Calu3 (cell line): ENCODE data around the gene HSP90B1. TPM values are rescaled to one million over a fixed set of nuclear protein-coding genes. Genes with fewer than 3 reads are reported as not detected.

Experiments used
- BruUV-seq: library from RNA; stranded (reverse); fragments of 400-500 nt; replicated peaks from 2 replicates; lab custom pipeline; 2021; lab: Mats Ljungman, UMichigan
- CTCF ChIA-PET: fragments of 300-600 bp; sonication (Branson Sonifier 250); formaldehyde crosslinking; loops from one replicate; lab custom pipeline; 2022; ENCODE audit warnings: antibody characterized with exemption; lab: Charles Lee
- DNase-seq: peaks from one replicate; pipeline ENCODE4 v3.0.0; 2022
- H3K27ac Mint-ChIP-seq: one replicate; pipeline ENCODE4 v1.8.0; 2022; ENCODE audit warnings: mixed read lengths; ENCODE audit not compliant: unreplicated experiment
- H3K27me3 Mint-ChIP-seq: one replicate; pipeline ENCODE4 v1.8.0; 2022; ENCODE audit warnings: mixed read lengths; ENCODE audit not compliant: unreplicated experiment
- H3K36me3 Mint-ChIP-seq: one replicate; pipeline ENCODE4 v1.8.0; 2022; ENCODE audit warnings: mild to moderate bottlenecking, moderate library complexity, mixed read lengths; ENCODE audit not compliant: insufficient read depth, unreplicated experiment
- H3K4me1 Mint-ChIP-seq: one replicate; pipeline ENCODE4 v1.8.0; 2022; ENCODE audit warnings: mild to moderate bottlenecking, low read depth, mixed read lengths; ENCODE audit not compliant: unreplicated experiment
- H3K4me3 Mint-ChIP-seq: one replicate; pipeline ENCODE4 v1.8.0; 2022; ENCODE audit warnings: mild to moderate bottlenecking, low read depth, moderate library complexity, mixed read lengths; ENCODE audit not compliant: unreplicated experiment
- H3K9me3 Mint-ChIP-seq: one replicate; pipeline ENCODE4 v1.8.0; 2022; ENCODE audit warnings: low read depth, mixed read lengths; ENCODE audit not compliant: unreplicated experiment
- intact Hi-C: fragments of 100-400 bp; cut with micrococcal nuclease; formaldehyde crosslinking; loops from one replicate; pipeline ENCODE4 v1.10.0; 2022; ENCODE audit not compliant: unreplicated experiment
- total RNA-seq: library from RNA; stranded (reverse); gene quantifications from 2 replicates; pipeline ENCODE4 v1.2.3, GENCODE V29; 2022
- TF ChIP-seq, protein P1 (sequence below): fragments of 200-600 bp; IDR thresholded peaks from one replicate; pipeline ENCODE4 v1.8.0; 2022; ENCODE audit warnings: antibody characterized with exemption; ENCODE audit not compliant: unreplicated experiment

HSP90B1 gene
- total RNA-seq, 1 experiment from 2014 or later: 1,328 TPM

GRCh38 chr12:103994235-103994634 lies 64.0 kb downstream of the HSP90B1 start:
- no peaks in the 10 kb centered on the region for H3K36me3 Mint-ChIP-seq
- no peak overlapping the region for H3K27ac Mint-ChIP-seq
- H3K4me3 Mint-ChIP-seq: no peak overlapping the region
- DNase-seq: no peak
- CTCF ChIA-PET: no interaction called here
- no peaks in the 10 kb centered on the region for H3K4me1 Mint-ChIP-seq
- peaks cover 18% of the 10 kb centered on the region for H3K27me3 Mint-ChIP-seq
- BruUV-seq: no TSS peak
- intact Hi-C loops: no loop called here
- no peaks in the 10 kb centered on the region for H3K9me3 Mint-ChIP-seq
- TF ChIP-seq, protein P1, sequence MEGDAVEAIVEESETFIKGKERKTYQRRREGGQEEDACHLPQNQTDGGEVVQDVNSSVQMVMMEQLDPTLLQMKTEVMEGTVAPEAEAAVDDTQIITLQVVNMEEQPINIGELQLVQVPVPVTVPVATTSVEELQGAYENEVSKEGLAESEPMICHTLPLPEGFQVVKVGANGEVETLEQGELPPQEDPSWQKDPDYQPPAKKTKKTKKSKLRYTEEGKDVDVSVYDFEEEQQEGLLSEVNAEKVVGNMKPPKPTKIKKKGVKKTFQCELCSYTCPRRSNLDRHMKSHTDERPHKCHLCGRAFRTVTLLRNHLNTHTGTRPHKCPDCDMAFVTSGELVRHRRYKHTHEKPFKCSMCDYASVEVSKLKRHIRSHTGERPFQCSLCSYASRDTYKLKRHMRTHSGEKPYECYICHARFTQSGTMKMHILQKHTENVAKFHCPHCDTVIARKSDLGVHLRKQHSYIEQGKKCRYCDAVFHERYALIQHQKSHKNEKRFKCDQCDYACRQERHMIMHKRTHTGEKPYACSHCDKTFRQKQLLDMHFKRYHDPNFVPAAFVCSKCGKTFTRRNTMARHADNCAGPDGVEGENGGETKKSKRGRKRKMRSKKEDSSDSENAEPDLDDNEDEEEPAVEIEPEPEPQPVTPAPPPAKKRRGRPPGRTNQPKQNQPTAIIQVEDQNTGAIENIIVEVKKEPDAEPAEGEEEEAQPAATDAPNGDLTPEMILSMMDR: no peak

GRCh38 chr12:103996595-103996994 lies 66.4 kb downstream of the HSP90B1 start:
- no peaks in the 10 kb centered on the region for H3K36me3 Mint-ChIP-seq
- TF ChIP-seq, protein P1: no peak
- CTCF ChIA-PET: no interaction called here
- H3K4me3 Mint-ChIP-seq: no peak overlapping the region
- BruUV-seq: no TSS peak
- no peak for DNase-seq
- intact Hi-C loops: no loop called here
- no peaks in the 10 kb centered on the region for H3K9me3 Mint-ChIP-seq
- H3K27me3 Mint-ChIP-seq: peaks cover 35% of the 10 kb centered on the region
- no peak overlapping the region for H3K27ac Mint-ChIP-seq
- no peaks in the 10 kb centered on the region for H3K4me1 Mint-ChIP-seq

DNA sequence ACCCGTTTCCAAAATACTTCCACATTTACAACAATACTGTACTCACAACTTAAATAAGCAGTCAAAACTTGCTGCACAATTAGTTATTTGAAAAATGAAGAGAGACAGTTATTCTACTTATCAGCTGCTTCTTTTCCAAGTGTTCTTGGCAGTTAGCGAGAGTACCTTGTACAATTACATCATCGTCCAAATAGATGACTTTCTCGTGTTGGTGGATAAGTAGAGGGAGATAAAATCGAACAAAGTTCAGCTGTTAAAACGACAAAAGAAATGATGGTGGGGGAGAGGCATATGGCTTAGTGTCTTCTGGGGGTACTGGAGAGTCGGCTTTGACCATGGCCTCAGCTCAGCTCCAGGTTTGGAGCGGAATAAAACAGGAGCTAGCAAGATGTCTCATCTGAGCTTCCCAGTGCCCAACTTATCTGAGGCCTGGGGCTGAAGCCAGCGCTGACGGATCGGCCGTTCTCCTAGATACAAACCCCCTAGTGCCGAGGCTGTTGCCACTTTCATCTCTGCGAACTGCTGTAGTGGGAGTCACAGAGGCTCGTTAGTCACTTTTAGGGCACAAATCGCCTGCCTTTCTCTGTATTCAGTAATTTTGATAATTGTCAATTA lies 67.2 kb downstream of the HSP90B1 start:
- DNase-seq: no peak
- CTCF ChIA-PET: interaction anchor here (0.7 kb wide), 1 partner anchor 102 kb away, joined by 3 read pairs; no protein-coding TSS in a partner anchor
- Mint-ChIP-seq H3K27me3 (peaks cover 35% of the 10 kb centered on the region), H3K36me3 (no peaks in the 10 kb centered on the region), H3K4me1 (no peaks in the 10 kb centered on the region), H3K27ac (no peak overlapping the region), H3K4me3 (no peak overlapping the region), H3K9me3 (no peaks in the 10 kb centered on the region)
- intact Hi-C loops: no loop called here
- no TSS peak for BruUV-seq
- TF ChIP-seq, protein P1: no peak

Other genes with a start within 250 kb of the HSP90B1 start
- gene NT5DC3, start 89.2 kb upstream of the HSP90B1 start, total RNA-seq: 18.1 and 24.0 TPM in 2 replicates
- gene TDG, start 35.5 kb downstream of the HSP90B1 start, total RNA-seq: 33.5 and 35.3 TPM in 2 replicates
- not detected in 2 replicates for gene GLT8D2, start 119.8 kb downstream of the HSP90B1 start, total RNA-seq
- 7.8 and 9.4 TPM in 2 replicates for gene HCFC2, start 134.1 kb downstream of the HSP90B1 start, total RNA-seq
- 28.3 and 36.0 TPM in 2 replicates for gene NFYB, start 207.8 kb downstream of the HSP90B1 start, total RNA-seq